HG02623 (cell line): ENCODE results near the gene SLC20A1.
"Not testable (repeated sequence)": the region's sequence is repeated elsewhere in the genome, so short reads cannot be mapped to it uniquely, and the experiment has no call there.

ENCODE experiments used
- ATAC-seq: cut with Tn5 transposase; IDR thresholded peaks from one replicate; pipeline ENCODE4 v1.9.1; 2021; ENCODE audit warnings: moderate library complexity; ENCODE audit not compliant: unreplicated experiment

Gene SLC20A1

GRCh38 chr2:112706947-112707346, 61.2 kb downstream of the SLC20A1 start:
- not testable (repeated sequence) for ATAC-seq

- no peak for ATAC-seq
Observed at GRCh38 chr2:112708968-112709367, 63.2 kb downstream of the SLC20A1 start.

GRCh38 chr2:112709703-112710102, 64.0 kb downstream of the SLC20A1 start:
- ATAC-seq, result no peak

- ATAC-seq, result no peak
Observed at GRCh38 chr2:112710956-112711750, 65.4 kb downstream of the SLC20A1 start.

GRCh38 chr2:112712465-112712864, 66.7 kb downstream of the SLC20A1 start:
- ATAC-seq, result no peak

GRCh38 chr2:112712903-112713584, 67.3 kb downstream of the SLC20A1 start:
- no peak for ATAC-seq
